ENCODE measurements around the gene KCNAB1.

- no peak for TF ChIP-seq SUZ12 (IDR thresholded peaks at IDR 0.05; ENCODE audit: extremely low read depth, insufficient read depth, insufficient read length)
- no peak for TF ChIP-seq ZNF274 (IDR thresholded peaks at IDR 0.05; ENCODE audit: low read depth, low read length)
These were observed 95.4 kb downstream of the KCNAB1 start for GRCh38 chr3:156215751-156216150.

Measured in NT2/D1 (cell line).